ENCODE measurements around the gene RTF2. TPM values are rescaled to one million over a fixed set of nuclear protein-coding genes. Genes with fewer than 3 reads are reported as not detected.

Gene RTF2
- total RNA-seq, 4 donors from 2014 or later: 46.1 to 68.6 (median 64.2) TPM

DNA sequence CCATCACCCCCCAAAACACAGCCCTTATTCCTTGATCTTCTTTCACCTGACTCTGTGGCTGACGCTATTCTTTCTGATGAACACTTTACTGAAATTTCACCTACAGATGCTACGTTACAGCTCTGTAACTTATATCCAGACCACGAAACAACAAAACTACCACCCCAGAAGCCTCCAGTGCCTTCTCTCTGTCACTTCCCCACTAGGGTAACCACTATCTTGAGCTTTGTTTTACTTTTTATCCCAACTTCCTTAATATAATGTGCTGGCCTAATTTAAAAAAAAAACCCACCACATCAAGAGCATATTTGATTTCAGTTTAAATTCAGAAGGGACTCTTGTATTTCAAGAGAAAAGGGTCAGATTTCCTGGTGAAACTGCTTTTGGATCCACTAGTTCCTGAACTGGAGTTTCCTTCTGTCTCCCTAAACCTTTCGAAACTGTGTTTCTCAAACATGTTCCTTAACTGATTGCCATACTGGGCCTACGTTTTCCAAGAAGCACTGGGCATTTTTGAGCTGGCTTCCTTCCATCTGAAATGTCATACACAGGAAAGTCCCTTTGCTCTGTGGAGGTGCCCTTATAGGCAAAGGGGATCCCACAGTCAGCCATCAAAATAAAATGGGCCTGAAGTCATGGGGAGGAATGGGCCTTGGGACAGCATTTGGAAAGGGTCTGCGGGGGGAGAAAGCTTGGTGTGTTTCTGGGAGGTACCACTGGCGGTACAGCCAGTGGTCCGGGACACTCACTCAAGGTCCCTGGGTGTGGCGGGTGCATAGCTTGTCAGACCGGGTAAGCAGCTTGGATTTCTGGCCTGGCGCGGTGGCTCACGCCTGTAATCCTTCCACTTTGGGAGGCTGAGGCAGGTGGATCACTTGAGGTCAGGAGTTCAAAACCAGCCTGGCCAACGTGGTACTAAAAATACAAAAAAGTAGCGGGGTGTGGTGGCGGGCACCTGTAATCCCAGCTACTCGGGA lies 25.8 kb upstream of the RTF2 start:
- Histone ChIP-seq H3K36me3 (no peaks in the 10 kb centered on the region), H3K27me3 (no peaks in the 10 kb centered on the region), H3K9me3 (no peaks in the 10 kb centered on the region), H3K4me1 (peaks cover 8 to 13% of the 10 kb centered on the region in 2 donors), H3K4me3 (replicated peaks in 1 of 3) (no peak overlapping the region), H3K27ac (no peak overlapping the region)
- DNase-seq: no peak
- no peak for TF ChIP-seq POLR2A (IDR thresholded peaks at IDR 0.05)
- TF ChIP-seq, protein P1, sequence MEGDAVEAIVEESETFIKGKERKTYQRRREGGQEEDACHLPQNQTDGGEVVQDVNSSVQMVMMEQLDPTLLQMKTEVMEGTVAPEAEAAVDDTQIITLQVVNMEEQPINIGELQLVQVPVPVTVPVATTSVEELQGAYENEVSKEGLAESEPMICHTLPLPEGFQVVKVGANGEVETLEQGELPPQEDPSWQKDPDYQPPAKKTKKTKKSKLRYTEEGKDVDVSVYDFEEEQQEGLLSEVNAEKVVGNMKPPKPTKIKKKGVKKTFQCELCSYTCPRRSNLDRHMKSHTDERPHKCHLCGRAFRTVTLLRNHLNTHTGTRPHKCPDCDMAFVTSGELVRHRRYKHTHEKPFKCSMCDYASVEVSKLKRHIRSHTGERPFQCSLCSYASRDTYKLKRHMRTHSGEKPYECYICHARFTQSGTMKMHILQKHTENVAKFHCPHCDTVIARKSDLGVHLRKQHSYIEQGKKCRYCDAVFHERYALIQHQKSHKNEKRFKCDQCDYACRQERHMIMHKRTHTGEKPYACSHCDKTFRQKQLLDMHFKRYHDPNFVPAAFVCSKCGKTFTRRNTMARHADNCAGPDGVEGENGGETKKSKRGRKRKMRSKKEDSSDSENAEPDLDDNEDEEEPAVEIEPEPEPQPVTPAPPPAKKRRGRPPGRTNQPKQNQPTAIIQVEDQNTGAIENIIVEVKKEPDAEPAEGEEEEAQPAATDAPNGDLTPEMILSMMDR (IDR thresholded peaks at IDR 0.05): no peak
- intact Hi-C loops (cut with DNase I): no loop called here
- WGBS, 2 donors: 89 to 92% methylated on average over 15 to 17 of the region's 17 CpGs

DNA sequence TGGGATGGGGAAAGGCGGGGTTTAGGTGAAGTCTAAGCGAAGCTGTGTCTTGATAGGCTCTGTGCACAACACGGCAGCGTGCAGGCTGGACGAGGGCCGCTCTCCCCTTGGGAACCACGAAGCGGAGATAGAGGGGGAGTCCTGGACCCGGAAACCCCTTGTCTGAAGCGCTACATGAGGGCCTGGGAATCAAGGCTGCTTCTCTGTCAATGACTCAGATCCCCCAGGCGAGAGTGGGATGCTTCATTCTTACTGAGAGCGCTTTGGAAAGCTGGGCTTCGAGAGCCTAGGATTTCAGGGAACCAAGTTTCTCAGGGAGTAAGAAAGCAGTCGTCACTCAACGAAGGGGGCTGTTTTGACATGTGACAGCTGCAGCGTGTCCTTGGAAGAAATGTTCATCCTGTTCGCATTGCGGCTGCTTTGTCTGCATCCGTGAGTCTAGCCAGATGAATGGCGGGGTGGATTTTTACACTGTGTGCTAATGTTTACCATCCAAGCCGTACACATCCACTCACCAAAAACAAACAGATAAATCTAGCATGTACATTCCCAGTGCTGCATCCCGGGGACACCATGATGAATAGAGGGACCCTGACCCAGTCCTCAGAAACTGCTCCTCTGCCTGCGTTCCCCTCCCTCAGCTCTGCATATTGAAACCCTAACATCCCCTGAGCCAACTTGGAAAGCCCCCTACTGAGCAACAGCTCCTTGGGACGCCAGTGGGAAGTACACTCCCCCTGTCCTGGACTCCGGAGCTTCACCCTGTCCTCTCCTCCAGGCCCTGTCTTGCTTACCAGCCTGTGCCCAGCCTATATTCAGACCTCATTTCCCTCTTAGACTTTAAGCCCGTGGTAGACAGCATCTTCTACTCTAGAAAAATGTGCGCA lies 24.5 kb upstream of the RTF2 start:
- H3K27me3 ChIP-seq: no peaks in the 10 kb centered on the region
- no peak for TF ChIP-seq POLR2A (IDR thresholded peaks at IDR 0.05)
- TF ChIP-seq, protein P1 (IDR thresholded peaks at IDR 0.05): no peak
- DNase-seq: no peak
- peaks cover 8 to 13% of the 10 kb centered on the region in 2 donors for H3K4me1 ChIP-seq
- H3K27ac ChIP-seq: no peak overlapping the region
- intact Hi-C loops (cut with DNase I): no loop called here
- no peaks in the 10 kb centered on the region for H3K36me3 ChIP-seq
- no peaks in the 10 kb centered on the region for H3K9me3 ChIP-seq
- WGBS, 2 donors: 64 to 68% methylated on average over 26 to 27 of the region's 27 CpGs
- H3K4me3 ChIP-seq (replicated peaks in 1 of 3): no peak overlapping the region

DNA sequence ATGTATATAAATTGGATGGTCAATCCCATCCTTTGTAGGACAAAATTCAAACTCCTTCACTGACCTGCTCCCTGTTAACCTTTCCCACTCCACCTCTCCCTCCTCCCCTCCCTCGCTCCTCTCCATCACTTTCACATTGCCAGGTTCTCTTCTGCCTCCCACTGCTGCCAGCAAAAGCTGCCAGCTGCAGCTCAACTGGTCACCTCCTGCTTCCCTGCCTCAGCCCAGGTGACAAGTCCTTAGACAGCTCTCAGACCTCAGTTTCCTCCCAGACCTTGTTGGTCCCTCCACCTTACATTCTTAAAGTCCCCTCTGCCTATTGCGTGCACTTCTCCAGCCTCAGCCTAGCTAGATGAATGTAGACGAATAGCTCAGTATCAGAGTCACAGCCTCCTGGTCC lies 23.3 kb upstream of the RTF2 start:
- Histone ChIP-seq H3K36me3 (no peaks in the 10 kb centered on the region), H3K9me3 (no peaks in the 10 kb centered on the region), H3K27ac (no peak overlapping the region), H3K4me1 (peaks cover 1 to 3% of the 10 kb centered on the region in 2 donors), H3K4me3 (replicated peaks in 1 of 3) (no peak overlapping the region), H3K27me3 (no peaks in the 10 kb centered on the region)
- DNase-seq: no peak
- TF ChIP-seq, protein P1 (IDR thresholded peaks at IDR 0.05): no peak
- no peak for TF ChIP-seq POLR2A (IDR thresholded peaks at IDR 0.05)
- WGBS, 2 donors: 86 to 91% methylated on average over 3 of the region's 3 CpGs
- intact Hi-C loops (cut with DNase I): no loop called here

DNA sequence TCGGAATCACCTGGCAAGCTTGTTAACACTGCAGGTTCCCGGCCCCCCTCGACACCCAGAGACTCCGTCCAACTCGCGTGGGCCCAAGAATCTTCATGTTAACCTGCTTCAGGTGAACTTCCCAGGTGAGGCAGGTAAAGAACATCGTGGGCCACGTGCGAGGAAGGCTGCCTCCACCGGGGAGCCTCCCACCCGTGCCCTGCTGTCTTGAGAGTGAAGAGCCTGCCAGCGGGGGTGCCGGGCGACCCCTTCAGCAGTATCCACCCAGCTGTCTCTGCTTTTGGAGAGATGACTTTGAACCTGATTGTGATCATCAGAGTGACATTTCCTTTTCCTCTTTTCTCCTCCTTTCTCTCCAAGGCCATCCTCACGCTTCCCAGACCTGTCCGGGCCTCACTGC lies 22.9 kb upstream of the RTF2 start:
- Histone ChIP-seq H3K36me3 (no peaks in the 10 kb centered on the region), H3K4me3 (replicated peaks in 1 of 3) (no peak overlapping the region), H3K27me3 (no peaks in the 10 kb centered on the region), H3K9me3 (no peaks in the 10 kb centered on the region), H3K27ac (no peak overlapping the region), H3K4me1 (no peaks in the 10 kb centered on the region)
- intact Hi-C loops (cut with DNase I): no loop called here
- 86 to 90% methylated on average over 16 of the region's 16 CpGs for WGBS, 2 donors
- no peak for TF ChIP-seq POLR2A (IDR thresholded peaks at IDR 0.05)
- TF ChIP-seq, protein P1 (IDR thresholded peaks at IDR 0.05): no peak
- DNase-seq: no peak
